DMS79 (cell line): Measurements from ENCODE around the gene EIF5.

Source experiments
- DNase-seq: peaks from one replicate; lab custom pipeline; 2025; lab: John Stamatoyannopoulos, UW

Gene EIF5

DNA sequence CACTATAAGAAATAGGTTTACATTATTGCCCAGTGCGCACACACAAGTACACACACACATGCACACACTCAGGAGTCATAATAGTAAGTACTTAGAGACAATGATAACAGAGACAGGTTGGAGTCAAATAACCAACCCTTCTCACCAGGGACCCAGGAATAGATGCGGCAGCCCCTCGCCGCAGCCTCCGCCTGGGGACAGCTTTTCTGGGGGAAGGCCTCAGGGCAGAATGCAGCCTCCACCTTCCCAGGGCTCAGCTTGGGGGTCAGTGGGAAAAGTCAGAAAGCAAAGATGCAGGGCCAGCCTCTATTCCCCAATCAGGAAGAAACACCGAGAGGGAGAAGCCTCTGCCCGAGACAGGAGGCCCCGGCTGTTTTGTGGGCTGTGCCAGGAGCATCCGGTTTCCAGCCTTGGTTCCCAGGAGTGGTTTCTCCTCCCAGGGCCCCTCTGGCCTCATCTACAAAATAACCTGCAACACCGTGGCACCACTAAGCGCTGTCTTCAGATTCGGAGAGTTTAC lies 23.4 kb upstream of the EIF5 start:
- DNase-seq: no peak

DNA sequence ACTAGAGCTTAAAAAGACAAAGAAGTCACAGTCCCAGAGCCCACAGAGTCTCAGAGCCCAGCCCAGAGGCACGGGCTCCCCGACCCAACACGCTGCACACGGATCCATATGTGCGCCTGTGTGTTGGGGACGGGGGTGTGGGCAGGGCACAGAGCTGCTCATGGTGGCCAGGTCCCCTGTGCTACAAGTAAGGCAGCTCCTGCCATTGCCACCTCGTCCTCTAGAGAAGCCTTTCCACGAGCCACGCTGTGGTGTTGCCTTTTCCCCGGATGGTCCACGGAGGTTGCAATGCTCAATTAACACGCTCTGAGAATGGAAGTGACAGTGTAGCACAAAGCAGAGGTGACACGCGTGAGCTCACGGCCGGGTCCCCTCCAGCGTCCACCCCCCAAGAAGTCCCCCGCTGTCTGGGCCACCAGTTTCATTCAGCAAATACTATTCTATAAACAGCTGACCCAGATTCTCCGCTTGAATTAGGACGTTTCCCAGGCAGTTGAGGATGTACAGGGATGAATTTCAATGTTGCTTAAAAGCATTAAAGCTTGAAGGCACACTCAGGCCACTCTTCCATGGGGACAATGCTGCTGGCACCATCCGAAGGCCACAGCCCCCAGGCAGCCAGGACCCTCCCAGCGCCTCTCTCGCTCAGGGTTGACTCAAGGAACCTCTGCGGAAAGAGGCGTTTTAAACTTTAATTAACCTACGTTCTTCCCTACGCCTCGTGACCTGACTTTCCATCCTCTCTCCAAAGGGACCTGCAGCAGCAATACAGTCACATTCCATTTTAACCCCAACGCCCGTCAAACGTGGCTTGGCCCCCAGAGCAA lies 22.7 kb upstream of the EIF5 start:
- no peak for DNase-seq

DNA sequence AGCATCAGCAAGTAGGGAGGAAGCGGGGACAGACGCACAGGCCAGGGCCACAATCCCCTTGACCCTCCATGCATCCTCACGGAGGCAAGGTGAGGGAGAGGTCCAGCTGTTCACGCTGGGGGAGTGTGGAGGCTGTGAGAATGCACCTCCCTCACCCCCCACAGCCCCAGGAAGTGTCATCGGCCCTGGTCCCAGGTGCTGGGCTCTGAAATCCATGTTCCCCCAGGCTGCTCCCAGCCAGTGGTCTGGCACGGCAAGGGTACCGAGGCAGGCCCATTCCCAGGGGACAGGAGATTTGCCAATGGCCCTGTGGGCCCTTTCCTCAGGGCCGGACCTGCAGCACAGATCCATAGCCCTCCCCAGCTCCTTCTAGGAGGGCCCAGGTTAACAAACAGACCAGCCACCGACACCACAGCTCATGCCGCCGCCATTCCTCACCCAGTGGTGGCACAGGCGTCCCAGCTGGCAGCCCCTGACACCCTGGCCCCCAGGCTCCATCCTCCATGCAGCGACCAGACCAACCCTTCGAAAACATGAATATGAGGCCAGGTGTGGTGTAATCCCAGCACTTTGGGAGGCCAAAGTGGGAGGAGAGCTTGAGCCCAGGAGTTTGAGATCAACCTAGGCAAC lies 21.9 kb upstream of the EIF5 start:
- no peak for DNase-seq

DNA sequence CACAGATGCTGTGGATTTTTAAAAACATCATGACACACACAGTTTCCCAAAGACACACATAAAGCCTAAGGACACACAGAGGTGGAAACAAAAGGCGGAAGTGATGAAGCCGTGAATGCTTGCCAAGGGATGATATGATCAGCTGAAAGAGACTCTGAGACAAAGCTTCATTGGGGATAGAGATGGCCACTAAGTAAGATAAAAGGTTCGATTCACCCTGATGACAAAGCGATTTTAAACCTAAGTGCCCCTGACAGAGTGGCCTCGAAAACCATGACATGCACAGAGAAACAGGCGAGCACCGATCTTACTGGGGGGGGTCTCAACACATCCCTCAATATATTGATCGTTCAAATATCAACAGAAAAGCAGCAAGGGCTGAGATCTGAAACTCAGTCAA lies 20.3 kb upstream of the EIF5 start:
- DNase-seq: no peak

DNA sequence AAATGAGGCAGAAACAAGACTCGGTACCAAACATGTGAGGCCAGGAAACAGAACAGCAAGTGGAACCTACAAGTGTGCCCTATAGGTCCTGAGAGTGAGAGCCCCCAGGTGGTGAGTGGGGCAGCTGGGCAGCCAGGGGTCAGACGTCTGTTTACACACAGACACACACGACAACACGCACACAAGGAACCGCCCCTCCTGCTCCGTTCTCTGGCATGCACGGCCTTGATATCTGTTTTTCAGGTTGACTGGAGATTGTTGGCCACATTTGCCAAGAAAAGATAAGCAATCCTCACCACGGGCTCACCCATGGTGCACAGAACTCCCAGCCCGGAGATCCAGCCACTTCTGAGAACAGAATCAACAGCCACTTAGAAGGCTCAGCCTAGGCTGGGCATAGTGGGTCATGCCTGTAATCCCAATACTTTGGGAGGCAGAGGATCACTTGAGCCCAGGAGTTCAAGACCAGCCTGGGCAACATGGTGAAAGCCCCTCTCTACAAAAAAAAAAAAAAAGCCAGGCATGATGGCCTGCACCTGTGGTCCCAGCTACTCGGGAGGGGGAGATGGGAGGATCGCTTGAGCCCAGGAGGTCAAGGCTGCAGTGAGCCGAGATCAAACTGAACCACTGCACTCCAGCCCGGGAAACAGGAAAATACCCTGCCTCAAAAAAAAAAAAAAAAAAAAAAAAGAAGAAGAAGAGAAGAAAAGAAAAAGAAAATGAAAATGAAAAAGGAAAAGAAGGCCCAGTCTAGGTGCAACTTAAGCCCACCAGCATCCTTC lies 19.4 kb upstream of the EIF5 start:
- peak; percentile 41 for DNase-seq

DNA sequence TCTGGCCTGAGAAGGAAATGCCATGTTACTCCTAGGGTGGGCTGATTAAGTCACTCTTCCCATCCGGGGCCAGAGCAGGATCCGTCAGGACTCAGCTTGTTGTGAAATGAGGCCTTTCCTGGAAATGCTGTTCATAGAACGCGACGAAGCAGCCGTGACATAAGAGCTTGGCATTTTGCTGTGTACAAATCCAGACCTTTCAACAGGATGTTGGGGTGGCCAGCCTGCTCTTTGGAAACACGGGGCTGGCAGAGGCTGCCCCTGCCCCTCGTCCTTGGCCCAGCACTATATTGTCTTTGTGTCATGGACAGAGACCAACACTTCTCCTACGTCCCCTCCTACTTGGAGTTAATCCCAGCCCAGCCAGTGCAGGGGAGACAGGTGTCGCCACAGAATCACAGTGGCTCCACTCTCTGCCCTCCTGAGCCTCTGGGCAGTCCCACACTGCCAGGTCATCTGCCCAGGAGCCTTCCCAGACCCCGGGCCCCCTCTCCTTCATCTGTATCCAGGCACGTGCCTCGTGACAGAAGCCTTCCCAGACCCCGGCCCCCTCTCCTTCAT lies 18.6 kb upstream of the EIF5 start:
- no peak for DNase-seq

DNA sequence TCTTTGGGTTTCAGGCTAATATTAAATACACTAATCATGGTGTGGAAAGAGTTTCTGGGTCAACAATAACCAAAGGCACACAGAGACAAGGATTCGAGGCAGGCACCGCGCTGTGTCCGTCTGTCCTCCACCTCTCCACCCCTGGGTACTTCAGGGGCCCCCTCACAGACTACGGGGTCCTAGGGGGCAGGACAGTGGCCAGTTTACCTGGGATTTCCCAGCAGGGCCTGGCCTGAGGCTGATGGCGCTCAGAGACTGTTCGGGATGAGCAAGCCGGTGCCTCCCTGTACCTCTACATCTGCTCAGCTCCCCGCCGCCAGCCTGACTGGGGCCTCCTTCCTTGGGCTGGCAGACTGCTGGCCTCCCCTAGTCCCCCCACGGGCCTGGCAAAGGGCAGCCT lies 18.1 kb upstream of the EIF5 start:
- no peak for DNase-seq

DNA sequence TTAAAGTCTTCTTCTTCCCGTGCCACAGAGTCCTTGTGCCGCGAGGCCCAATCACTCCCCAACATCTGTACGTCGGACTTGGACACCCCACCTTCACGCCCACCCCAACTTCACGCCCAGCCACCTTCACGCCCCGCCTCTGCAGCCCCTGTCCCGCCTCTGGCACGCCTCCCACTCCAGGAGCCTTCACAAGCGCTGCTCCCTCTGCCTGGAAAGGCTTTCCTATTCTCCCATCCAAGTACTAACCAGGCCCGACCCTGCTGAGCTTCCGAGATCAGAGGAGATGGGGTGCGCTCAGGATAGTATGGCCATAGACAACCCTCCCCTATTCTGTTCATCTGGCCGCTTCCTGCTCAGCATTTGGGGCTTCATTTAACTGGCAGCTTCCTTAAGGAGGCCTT lies 17.3 kb upstream of the EIF5 start:
- no peak for DNase-seq

DNA sequence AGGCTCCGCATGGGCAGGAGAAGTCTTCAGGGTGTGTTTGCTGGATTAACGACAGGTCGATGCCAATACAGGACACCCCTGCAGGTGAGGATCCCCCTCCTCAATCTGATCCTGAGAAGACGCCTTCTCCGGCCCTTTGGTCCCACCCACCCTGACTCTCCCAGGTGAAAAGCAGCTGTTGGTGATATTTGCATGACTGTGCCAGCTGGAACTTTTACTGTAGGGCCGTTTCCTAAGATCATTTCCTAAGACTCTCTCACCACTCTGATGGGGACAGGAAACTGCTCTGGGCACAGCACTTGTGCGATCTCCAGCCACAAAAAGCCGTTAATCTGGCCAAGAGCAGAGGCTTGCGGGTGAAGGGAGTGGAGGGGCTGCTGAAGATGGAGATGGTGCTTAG lies 16.8 kb upstream of the EIF5 start:
- DNase-seq: no peak

DNA sequence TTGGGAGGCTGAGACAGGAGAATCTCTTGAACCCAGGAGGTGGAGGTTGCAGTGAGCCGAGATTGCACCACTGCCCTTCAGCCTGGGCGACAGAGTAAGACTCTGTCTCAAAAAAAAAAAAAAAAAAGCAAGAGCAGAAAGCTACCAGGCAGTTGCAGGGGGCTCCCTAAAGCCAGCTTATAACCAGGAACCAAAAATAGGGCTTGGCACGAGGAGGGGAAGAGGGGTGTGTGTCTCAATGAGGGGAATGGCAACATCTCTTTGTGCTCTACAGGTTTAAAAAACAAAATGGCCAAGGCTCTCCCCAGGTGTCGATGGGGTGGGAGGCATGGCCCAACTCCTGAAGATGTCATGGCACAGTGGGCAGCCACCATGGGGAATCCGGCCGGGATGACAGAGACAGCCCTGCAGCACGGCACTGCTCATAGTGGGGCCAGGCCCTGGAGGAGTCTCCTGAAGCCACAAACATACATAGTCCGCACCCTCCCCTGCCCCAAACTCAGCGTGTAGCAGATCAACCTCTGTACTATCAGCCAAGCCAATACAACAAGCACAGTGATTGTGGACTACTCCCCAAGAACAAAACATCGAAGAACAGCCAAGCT lies 16.0 kb upstream of the EIF5 start:
- DNase-seq: no peak

DNA sequence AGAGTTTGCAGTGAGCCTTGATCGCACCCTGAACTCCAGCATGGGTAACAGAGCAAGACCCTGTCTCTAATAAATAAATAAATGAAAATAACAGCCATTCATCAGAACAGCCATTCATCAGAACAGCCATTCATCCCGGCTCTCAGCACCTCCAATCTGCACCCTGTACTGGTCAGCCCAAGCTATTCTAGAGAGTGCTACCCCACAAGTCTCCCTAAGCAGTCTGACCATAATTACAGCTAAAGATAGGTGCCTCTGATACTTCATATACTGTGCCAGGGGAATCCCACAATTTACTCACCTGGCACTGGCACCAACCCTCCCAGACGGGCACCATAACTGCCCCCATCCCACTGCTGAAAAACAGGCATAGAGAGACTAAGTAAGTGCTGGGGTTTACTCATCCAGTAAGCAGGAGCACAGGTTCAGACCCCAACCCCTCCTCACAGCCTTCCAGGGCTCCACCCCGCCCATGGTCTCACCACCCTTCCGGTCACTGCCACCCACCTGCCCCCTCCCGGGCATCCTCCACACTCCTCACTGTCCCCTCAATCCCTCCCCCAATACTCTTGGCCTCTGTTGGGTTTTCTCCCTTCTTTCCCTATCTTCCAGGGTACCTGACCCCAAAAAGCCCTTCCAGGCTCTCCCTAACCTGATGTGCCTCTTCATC lies 15.2 kb upstream of the EIF5 start:
- DNase-seq: no peak

DNA sequence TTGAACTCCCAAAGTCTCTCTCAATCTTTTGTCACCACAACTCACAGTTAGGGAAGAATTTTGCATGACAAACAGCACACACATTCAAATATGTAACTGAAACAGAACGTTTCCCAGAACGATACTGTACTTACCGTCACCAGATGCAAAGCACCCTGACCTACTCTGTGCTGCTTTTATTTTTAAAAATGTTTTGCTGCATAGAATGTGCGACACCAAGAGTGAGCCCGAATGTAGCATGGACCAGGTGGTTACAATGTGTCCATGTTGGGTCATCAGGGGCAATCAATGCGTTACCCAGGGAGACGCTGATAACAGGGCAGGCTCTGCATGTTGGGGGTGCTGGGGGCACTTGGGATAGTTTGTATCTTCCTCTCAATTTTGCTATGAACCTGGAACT lies 14.6 kb upstream of the EIF5 start:
- DNase-seq: no peak

DNA sequence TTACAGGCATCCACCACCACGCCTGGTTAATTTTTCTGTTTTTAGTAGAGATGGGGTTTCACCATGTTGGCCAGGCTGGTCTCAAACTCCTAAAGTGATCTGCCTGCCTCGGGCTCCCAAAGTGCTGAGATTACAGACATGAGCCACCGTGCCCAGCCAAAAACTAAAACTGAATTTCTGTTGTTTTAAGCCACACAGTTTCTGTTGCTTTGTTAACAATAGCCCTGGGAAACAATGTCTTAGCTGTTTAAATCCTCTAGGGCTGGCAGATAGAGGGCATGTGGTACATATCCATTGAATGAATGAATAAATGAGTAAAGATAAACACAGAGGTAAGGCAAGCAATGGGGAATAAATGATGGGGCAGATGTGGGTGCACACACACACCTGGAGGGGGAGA lies 8.0 kb upstream of the EIF5 start:
- no peak for DNase-seq

DNA sequence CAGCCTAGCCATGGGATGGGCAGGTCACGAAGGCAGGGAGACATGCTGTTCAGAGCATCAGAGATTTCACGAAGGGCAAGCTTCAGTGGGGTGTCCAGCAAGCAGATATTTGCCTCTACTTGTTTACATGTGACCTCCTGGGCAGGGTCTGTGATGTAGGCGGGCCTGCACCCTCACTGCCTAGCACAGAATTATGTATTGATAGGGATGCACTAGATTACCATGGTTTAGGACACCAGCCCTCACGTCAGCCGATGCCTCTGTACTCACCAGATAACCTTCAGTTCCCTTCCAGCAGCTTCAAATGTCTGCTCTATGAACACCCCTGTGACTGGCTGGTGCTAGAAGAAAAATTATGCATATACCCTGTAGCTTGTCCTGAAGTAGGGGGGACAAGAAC lies 5.1 kb upstream of the EIF5 start:
- DNase-seq: no peak

DNA sequence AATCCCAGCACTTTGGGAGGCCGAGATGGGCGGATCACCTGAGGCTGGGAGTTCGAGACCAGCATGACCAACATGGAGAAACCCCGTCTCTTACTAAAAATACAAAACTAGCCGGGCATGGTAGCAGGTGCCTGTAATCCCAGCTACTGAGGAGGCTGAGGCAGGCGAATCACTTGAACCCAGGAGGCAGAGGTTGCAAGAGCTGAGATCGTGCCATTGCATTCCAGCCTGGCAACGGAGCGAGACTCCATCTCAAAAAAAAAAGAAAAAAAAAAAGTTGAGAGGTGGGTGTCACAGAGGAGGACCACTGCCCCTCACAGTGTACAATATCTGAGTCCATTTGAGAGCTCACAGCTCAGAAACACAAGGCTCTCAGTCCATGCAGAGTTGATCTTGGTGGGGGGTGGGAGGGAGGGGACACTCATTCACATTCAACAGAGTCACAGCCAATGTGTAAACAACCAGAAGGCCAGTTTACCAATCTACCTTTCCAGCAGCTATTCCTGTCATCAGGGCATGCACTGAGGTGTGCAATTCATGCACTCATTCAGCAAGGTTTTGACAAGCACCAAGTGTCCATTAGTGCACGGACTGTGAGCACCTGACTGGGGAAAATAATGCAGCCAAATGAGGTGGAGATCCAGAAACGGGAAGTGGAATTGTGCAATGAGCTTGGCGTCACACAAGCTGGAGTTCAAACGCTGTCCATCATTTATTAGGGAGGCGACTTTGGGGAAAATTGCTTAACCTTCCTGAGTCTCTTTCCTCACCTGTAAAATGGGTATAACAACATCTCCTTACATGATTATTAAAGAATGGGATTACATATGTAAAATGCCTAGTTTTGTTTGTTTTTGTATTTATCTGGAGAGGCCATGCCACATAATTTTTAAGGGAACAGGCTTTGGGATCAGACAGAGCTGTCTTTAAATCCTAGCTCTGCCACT lies 4.4 kb upstream of the EIF5 start:
- peak; percentile 71 for DNase-seq

DNA sequence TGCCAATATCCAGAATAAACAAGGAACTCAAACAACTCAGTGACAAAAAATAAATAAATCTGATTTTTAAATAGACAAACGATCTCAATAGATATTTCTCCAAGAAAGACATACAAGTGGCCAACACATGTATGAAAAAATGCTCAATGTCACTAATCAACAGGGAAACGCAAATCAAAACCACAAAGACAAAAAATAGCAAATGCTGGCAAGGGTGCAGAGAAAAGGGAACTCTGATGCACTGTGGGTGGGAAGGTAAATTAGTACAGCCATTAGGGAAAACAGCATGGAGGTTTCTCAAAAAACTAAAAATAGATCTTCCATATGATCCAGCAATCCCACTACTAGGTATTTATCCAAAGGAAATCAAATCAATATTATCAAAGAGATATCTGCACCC lies 3.5 kb upstream of the EIF5 start:
- DNase-seq: no peak

DNA sequence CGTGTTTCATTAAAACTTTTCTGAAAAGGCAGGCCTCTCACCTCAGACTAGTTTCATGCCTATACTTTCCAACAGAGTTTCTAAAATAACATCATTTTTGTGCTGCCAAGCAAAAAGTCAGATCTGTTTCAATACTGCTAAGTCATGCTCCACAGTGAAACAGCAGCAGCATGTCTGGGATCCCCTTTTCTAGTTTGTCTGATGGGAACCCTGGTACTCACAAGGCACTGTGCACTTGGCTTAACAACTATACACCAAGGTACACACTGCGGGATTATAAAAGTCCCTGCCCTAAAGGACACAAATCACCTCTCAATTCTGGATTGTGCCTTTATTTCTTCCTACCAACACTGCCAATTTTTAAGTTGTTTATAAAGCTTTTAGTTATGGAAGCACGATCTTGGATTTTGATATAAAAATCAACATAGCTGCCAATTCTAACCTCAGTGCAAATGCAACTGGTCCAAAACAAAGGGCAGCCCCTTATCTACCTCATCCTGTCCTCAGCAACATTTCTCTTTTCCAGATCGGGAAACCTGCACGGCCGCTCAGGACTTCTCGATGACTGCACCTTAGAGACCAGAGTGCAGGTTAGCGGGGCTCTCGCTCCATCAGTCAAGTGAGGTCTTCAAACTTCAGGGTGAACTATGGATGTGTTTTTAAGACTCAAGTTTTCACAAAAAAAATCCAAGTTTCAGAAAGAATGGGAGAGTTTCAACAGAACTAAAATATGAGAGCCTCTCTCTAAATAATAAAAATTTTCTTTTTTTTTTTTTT lies 1.7 kb upstream of the EIF5 start:
- DNase-seq: no peak

DNA sequence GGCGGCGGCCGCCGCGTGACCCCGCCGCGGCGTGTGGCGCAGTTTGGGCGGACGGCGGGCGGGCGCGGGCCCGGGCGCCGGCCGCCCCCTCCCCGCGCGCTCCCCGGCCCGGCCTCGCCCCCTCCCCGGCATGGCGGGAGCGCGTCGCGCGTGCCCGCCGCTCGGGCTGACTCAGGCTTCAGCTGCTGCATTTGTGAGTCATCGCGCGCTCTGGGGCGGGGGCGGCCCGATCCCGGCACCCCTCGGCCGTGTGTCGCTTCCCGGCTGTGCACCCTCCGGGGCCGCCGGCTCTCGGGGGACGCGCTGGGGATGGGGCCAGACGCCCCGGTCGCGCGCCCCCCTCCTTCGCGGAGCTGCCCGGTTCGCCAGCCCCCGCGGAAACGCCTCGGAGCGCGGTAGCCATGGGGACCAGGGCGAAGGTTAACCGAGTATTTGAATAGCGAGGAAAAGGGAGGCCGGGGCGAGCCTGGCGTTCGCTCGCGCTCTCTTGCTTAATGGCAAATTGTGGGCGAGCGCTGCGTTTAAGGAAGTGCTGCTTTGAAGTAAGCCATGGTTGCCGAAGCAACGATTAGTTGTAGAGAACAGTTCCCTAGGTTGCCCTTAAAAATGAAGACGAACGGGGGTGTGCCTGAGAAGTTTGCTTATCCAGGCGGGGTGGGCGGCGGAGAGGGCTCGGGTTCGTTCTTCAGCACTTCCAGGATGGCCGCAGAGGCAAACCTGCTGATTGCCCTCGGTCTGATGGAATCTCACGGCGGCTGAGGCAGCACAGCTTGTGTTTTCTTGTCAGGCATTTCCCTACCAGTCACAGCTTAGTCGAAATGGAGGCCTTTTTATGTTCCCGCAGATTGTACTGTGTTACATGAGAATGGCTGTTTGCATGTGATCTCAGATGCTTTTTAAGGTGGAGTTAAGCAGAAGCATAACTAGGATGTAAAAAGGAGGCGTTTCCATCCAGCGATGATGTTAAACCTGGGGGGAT lies 896 bp downstream of the EIF5 start:
- no peak for DNase-seq
